Hepatocyte (in vitro differentiated cells): Measurements from ENCODE around the gene RIPK4.

Experiments
- CTCF ChIP-seq: fragments of 200-600 bp; sonication (generic); IDR thresholded peaks from 2 replicates; pipeline ENCODE4 v1.5.1; 2016; ENCODE audit warnings: antibody characterized with exemption, mild to moderate bottlenecking; ENCODE audit not compliant: poor library complexity
- EZH2 ChIP-seq: fragments of 200-600 bp; sonication (generic); IDR thresholded peaks from 2 replicates; pipeline ENCODE4 v1.6.1; 2016; ENCODE audit warnings: antibody characterized with exemption, mild to moderate bottlenecking, borderline replicate concordance

GRCh38 chr21:41781050-41781410 is 14.2 kb upstream of the RIPK4 start:
- no peak for TF ChIP-seq CTCF
- TF ChIP-seq EZH2 = no peak
